KMS-11 (cell line): ENCODE measurements around the gene MAP1S.
A peak's percentile ranks its signal among the peaks of the same experiment; 100 is the strongest.

Experiments
- H2AFZ ChIP-seq: fragments of 200-600 bp; sonication (generic); 2 replicates; pipeline ENCODE4 v1.6.1; 2016; ENCODE audit warnings: antibody characterized with exemption, mixed run types, low read depth
- H3K27ac ChIP-seq: fragments of 200-600 bp; sonication (generic); 2 replicates; pipeline ENCODE4 v1.6.1; 2016; ENCODE audit warnings: mild to moderate bottlenecking, mixed run types
- H3K27me3 ChIP-seq: fragments of 200-600 bp; sonication (generic); 2 replicates; pipeline ENCODE4 v1.6.1; 2017; ENCODE audit warnings: mild to moderate bottlenecking, low read depth, mixed run types, moderate library complexity; ENCODE audit not compliant: insufficient read depth
- H3K36me3 ChIP-seq: fragments of 200-600 bp; sonication (generic); 2 replicates; pipeline ENCODE4 v1.6.1; 2017; ENCODE audit warnings: mild to moderate bottlenecking, mixed run types; ENCODE audit not compliant: insufficient read depth
- H3K4me1 ChIP-seq: fragments of 200-600 bp; sonication (generic); 2 replicates; pipeline ENCODE4 v1.6.1; 2016; ENCODE audit warnings: mild to moderate bottlenecking, low read depth, mixed run types; ENCODE audit not compliant: poor library complexity, severe bottlenecking
- H3K4me2 ChIP-seq: fragments of 200-600 bp; sonication (generic); 2 replicates; pipeline ENCODE4 v1.7.0; 2016; ENCODE audit warnings: mild to moderate bottlenecking, mixed run types
- H3K4me3 ChIP-seq: fragments of 200-600 bp; sonication (generic); IDR thresholded peaks from 2 replicates; pipeline ENCODE4 v1.6.1; 2017; ENCODE audit warnings: low read depth, low read length, mixed read lengths; ENCODE audit not compliant: insufficient read depth
- H3K79me2 ChIP-seq: fragments of 200-600 bp; sonication (generic); 2 replicates; pipeline ENCODE4 v1.6.1; 2016; ENCODE audit warnings: low read depth, mixed run types; ENCODE audit not compliant: insufficient read depth
- H3K9ac ChIP-seq: fragments of 200-600 bp; sonication (generic); 2 replicates; pipeline ENCODE4 v1.6.1; 2016; ENCODE audit warnings: mild to moderate bottlenecking, mixed run types
- H4K20me1 ChIP-seq: fragments of 200-600 bp; sonication (generic); 2 replicates; pipeline ENCODE4 v1.6.1; 2016; ENCODE audit warnings: mild to moderate bottlenecking, mixed run types; ENCODE audit not compliant: insufficient read depth
- CTCF ChIP-seq: fragments of 200-600 bp; sonication (generic); conservative IDR thresholded peaks from 2 replicates; pipeline ENCODE4 v1.6.1; 2017; ENCODE audit warnings: low read depth, mild to moderate bottlenecking, antibody characterized with exemption, low read length, moderate library complexity, mixed read lengths

Gene MAP1S

GRCh38 chr19:17749912-17750317 lies 30.6 kb downstream of the MAP1S start:
- Histone ChIP-seq H3K27ac (no peak overlapping the region), H4K20me1 (no peaks in the 10 kb centered on the region), H3K27me3 (no peaks in the 10 kb centered on the region), H3K9ac (peak overlapping the region; percentile 88; the same call in 1 of the 2 replicates), H3K4me3 (no peak overlapping the region), H3K4me2 (peak overlapping the region; percentile 99), H2AFZ (no peak overlapping the region), H3K4me1 (peaks cover 48% of the 10 kb centered on the region), H3K36me3 (no peaks in the 10 kb centered on the region), H3K79me2 (peaks cover 11% of the 10 kb centered on the region; the same call in 1 of the 2 replicates)
- no peak for TF ChIP-seq CTCF

- peak within 1 kb of the TSS; percentile 99 for H3K4me2 ChIP-seq
- H4K20me1 ChIP-seq, result no peaks in the 10 kb centered on the region
- peak within 1 kb of the TSS; percentile 86 for H3K27ac ChIP-seq
- H3K79me2 ChIP-seq, result peaks cover 11% of the 10 kb centered on the region; the same call in 1 of the 2 replicates
- H2AFZ ChIP-seq, result peak within 1 kb of the TSS; percentile 85
- no peaks in the 10 kb centered on the region for H3K27me3 ChIP-seq
- H3K9ac ChIP-seq, result peak within 1 kb of the TSS; percentile 88
- no peak for TF ChIP-seq CTCF
- H3K36me3 ChIP-seq, result no peaks in the 10 kb centered on the region
- no peak within 1 kb of the TSS for H3K4me3 ChIP-seq
- peaks cover 49% of the 10 kb centered on the region for H3K4me1 ChIP-seq
Observed at GRCh38 chr19:17751103-17751911, 32.0 kb downstream of the MAP1S start, which contains the start of gene FCHO1. FCHO1 (plus strand) TSS chr19:17751477; CDS start chr19:17755165, 3,688 bp downstream.

- Histone ChIP-seq H2AFZ (peak overlapping the region; percentile 85), H3K9ac (peak overlapping the region; percentile 88), H3K27me3 (no peaks in the 10 kb centered on the region), H3K4me1 (peaks cover 49% of the 10 kb centered on the region), H3K36me3 (no peaks in the 10 kb centered on the region), H3K4me2 (peak overlapping the region; percentile 99), H3K27ac (peak overlapping the region; percentile 86), H3K4me3 (no peak overlapping the region), H4K20me1 (no peaks in the 10 kb centered on the region), H3K79me2 (peaks cover 11% of the 10 kb centered on the region; the same call in 1 of the 2 replicates)
- no peak for TF ChIP-seq CTCF
Observed at GRCh38 chr19:17751912-17752273, 32.6 kb downstream of the MAP1S start.

- no peak overlapping the region for H3K4me3 ChIP-seq
- H3K9ac ChIP-seq, result no peak overlapping the region
- TF ChIP-seq CTCF, result no peak
- H3K36me3 ChIP-seq, result no peaks in the 10 kb centered on the region
- H3K27ac ChIP-seq, result no peak overlapping the region
- no peak overlapping the region for H2AFZ ChIP-seq
- H3K27me3 ChIP-seq, result no peaks in the 10 kb centered on the region
- H3K79me2 ChIP-seq, result peaks cover 11% of the 10 kb centered on the region; the same call in 1 of the 2 replicates
- H4K20me1 ChIP-seq, result no peaks in the 10 kb centered on the region
- H3K4me2 ChIP-seq, result no peak overlapping the region
- H3K4me1 ChIP-seq, result peaks cover 44% of the 10 kb centered on the region
Observed at GRCh38 chr19:17752865-17753639, 33.8 kb downstream of the MAP1S start.
